Cerebellar nuclear complex (tissue), 1 donor: ENCODE results near the gene KRTAP3-1.

Experiments
- DNase-seq, 2 experiments: peaks; one replicate each; lab custom pipeline; 2025; lab: John Stamatoyannopoulos, UW

KRTAP3-1 gene

GRCh38 chr17:40978575-40979151 is 30.3 kb downstream of the KRTAP3-1 start:
- DNase-seq, result no peak

GRCh38 chr17:40975516-40975915 is 33.4 kb downstream of the KRTAP3-1 start:
- no peak for DNase-seq

- DNase-seq, result no peak
Observed at GRCh38 chr17:40974366-40974765, 34.6 kb downstream of the KRTAP3-1 start.

- no peak for DNase-seq
Observed at GRCh38 chr17:40967582-40967981, 41.3 kb downstream of the KRTAP3-1 start.

- DNase-seq, result no peak
Observed at GRCh38 chr17:40966848-40967247, 42.1 kb downstream of the KRTAP3-1 start, which contains the start of gene KRT39. TSS of gene KRT39 (minus strand) at chr17:40966948. CDS start at chr17:40966856, 92 bp downstream.

GRCh38 chr17:40963838-40964237 is 45.1 kb downstream of the KRTAP3-1 start:
- DNase-seq, result no peak

GRCh38 chr17:40962059-40962561 is 46.8 kb downstream of the KRTAP3-1 start:
- no peak for DNase-seq

GRCh38 chr17:40961591-40961990 is 47.3 kb downstream of the KRTAP3-1 start:
- DNase-seq, result no peak

- DNase-seq, result no peak
Observed at GRCh38 chr17:40960144-40960543, 48.8 kb downstream of the KRTAP3-1 start.
